ENCODE data around the gene PRM3.

Gene PRM3

GRCh38 chr16:11272921-11273720 is at the start of gene PRM3:
Gene PRM3 (minus strand): TSS chr16:11273629. CDS start chr16:11273595, 34 bp downstream.
- no peak for TF ChIP-seq CTCF (IDR thresholded peaks at IDR 0.05)

GRCh38 chr16:11322823-11323222 is 49.4 kb upstream of the PRM3 start:
- TF ChIP-seq CTCF (IDR thresholded peaks at IDR 0.05): no peak

GRCh38 chr16:11321662-11322061 is 48.2 kb upstream of the PRM3 start:
- no peak for TF ChIP-seq CTCF (IDR thresholded peaks at IDR 0.05)

- no peak for TF ChIP-seq CTCF (IDR thresholded peaks at IDR 0.05)
These were observed 46.7 kb upstream of the PRM3 start for GRCh38 chr16:11320170-11320569.

GRCh38 chr16:11319529-11320146 is 46.2 kb upstream of the PRM3 start:
- TF ChIP-seq CTCF (IDR thresholded peaks at IDR 0.05): no peak

- TF ChIP-seq CTCF (IDR thresholded peaks at IDR 0.05): no peak
These were observed 45.4 kb upstream of the PRM3 start for GRCh38 chr16:11318817-11319216.

- TF ChIP-seq CTCF (IDR thresholded peaks at IDR 0.05): no peak
These were observed 43.0 kb upstream of the PRM3 start for GRCh38 chr16:11316331-11317015.
